ENCODE data around the gene SPATA20. TPM values are rescaled to one million over a fixed set of nuclear protein-coding genes. Genes with fewer than 3 reads are reported as not detected.
A peak's percentile ranks its signal among the peaks of the same experiment; 100 is the strongest.

The SPATA20 gene
- total RNA-seq, 4 donors from 2014 or later: 22.3 to 67.9 (median 29.1) TPM

DNA sequence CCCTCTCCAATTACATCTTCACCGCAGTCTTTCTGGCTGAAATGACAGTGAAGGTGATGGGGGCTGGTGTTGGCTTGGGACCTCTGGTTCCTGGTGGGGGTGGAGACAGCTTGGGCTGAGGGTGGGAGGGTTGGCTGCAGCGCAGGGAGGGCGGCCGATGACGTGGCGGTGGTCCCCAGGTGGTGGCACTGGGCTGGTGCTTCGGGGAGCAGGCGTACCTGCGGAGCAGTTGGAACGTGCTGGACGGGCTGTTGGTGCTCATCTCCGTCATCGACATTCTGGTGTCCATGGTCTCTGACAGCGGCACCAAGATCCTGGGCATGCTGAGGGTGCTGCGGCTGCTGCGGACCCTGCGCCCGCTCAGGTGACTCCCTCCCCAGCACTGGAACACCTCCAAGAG is 55.9 kb downstream of the SPATA20 start:
- ATAC-seq (no peak), DNase-seq (no peak)
- no peaks in the 10 kb centered on the region for H3K9me3 ChIP-seq
- peaks cover 8% of the 10 kb centered on the region in 2 donors for H3K4me1 ChIP-seq
- in situ Hi-C loops (cut with MboI; ENCODE audit: low sequenced_read_pairs in 4 of 4): no loop called here
- H3K27me3 ChIP-seq: peaks cover 0 to 8% (median 0%) of the 10 kb centered on the region in 3 donors
- no peak overlapping the region for H3K27ac ChIP-seq
- no peak for TF ChIP-seq POLR2A (IDR thresholded peaks at IDR 0.05)
- TF ChIP-seq, protein P1, sequence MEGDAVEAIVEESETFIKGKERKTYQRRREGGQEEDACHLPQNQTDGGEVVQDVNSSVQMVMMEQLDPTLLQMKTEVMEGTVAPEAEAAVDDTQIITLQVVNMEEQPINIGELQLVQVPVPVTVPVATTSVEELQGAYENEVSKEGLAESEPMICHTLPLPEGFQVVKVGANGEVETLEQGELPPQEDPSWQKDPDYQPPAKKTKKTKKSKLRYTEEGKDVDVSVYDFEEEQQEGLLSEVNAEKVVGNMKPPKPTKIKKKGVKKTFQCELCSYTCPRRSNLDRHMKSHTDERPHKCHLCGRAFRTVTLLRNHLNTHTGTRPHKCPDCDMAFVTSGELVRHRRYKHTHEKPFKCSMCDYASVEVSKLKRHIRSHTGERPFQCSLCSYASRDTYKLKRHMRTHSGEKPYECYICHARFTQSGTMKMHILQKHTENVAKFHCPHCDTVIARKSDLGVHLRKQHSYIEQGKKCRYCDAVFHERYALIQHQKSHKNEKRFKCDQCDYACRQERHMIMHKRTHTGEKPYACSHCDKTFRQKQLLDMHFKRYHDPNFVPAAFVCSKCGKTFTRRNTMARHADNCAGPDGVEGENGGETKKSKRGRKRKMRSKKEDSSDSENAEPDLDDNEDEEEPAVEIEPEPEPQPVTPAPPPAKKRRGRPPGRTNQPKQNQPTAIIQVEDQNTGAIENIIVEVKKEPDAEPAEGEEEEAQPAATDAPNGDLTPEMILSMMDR (IDR thresholded peaks at IDR 0.05 in 4 of 5, conservative IDR thresholded peaks at IDR 0.05 in 1 of 5): no peak
- intact Hi-C loops (cut with DNase I; ENCODE audit: low total_unique reads): no loop called here
- no peaks in the 10 kb centered on the region for H3K36me3 ChIP-seq
- no peak overlapping the region for H3K4me3 ChIP-seq

DNA sequence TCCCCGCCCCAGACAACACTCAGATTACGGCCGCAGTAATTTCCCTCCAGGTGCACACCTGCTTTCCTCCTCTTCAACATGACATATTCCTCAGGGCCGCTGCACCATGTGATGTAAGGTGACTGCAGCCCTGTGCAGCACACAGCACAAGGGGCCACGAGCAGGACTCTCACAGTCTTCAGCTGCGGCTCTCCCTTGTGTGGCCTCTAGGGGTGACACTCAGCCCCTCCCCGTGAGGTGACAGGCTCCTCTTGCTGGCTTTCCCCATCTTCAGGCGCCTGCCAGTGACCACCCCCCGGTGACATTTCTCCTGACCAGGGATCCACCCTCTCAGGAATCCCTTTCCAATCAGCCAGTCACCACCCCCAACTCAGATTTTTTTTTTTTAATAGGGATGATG is 56.4 kb downstream of the SPATA20 start:
- DNase-seq (no peak), ATAC-seq (no peak)
- Histone ChIP-seq H3K36me3 (no peaks in the 10 kb centered on the region), H3K4me3 (no peak overlapping the region), H3K9me3 (no peaks in the 10 kb centered on the region), H3K4me1 (peaks cover 8% of the 10 kb centered on the region in 2 donors), H3K27me3 (peaks cover 0 to 8% (median 0%) of the 10 kb centered on the region in 3 donors), H3K27ac (no peak overlapping the region)
- intact Hi-C loops (cut with DNase I; ENCODE audit: low total_unique reads) (no loop called here), in situ Hi-C loops (cut with MboI; ENCODE audit: low sequenced_read_pairs in 4 of 4) (no loop called here)
- TF ChIP-seq POLR2A (IDR thresholded peaks at IDR 0.05): no peak
- TF ChIP-seq, protein P1 (IDR thresholded peaks at IDR 0.05 in 4 of 5, conservative IDR thresholded peaks at IDR 0.05 in 1 of 5): no peak

DNA sequence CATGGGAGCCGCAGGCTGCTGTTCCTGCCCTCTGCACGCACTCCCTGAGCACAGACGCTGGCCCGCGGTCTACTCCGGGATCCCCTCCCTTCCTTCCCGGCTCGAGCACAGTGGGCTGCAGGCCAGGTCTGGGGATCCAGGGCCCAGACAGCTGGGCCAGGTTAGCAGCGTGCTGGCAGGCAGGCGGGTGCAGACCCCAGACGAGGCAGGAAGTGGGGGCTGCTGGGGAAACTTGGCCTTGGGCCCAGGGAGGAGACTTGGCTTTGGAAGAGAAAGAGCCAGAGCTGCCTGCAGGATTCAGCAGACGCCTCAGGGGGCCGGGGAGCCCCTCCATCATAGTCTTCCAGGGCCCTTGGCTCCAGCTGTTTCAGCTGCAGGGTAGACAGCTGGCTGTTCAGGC is 57.5 kb downstream of the SPATA20 start:
- DNase-seq (no peak), ATAC-seq (peak in 1 of 2 donors; percentile 31)
- Histone ChIP-seq H3K36me3 (no peaks in the 10 kb centered on the region), H3K4me3 (no peak overlapping the region), H3K9me3 (no peaks in the 10 kb centered on the region), H3K27ac (no peak overlapping the region), H3K27me3 (peaks cover 0 to 8% (median 0%) of the 10 kb centered on the region in 3 donors), H3K4me1 (peaks cover 8% of the 10 kb centered on the region in 2 donors)
- in situ Hi-C loops (cut with MboI; ENCODE audit: low sequenced_read_pairs in 4 of 4) (no loop called here), intact Hi-C loops (cut with DNase I; ENCODE audit: low total_unique reads) (no loop called here)
- no peak for TF ChIP-seq POLR2A (IDR thresholded peaks at IDR 0.05)
- TF ChIP-seq, protein P1 (IDR thresholded peaks at IDR 0.05 in 4 of 5, conservative IDR thresholded peaks at IDR 0.05 in 1 of 5): no peak

DNA sequence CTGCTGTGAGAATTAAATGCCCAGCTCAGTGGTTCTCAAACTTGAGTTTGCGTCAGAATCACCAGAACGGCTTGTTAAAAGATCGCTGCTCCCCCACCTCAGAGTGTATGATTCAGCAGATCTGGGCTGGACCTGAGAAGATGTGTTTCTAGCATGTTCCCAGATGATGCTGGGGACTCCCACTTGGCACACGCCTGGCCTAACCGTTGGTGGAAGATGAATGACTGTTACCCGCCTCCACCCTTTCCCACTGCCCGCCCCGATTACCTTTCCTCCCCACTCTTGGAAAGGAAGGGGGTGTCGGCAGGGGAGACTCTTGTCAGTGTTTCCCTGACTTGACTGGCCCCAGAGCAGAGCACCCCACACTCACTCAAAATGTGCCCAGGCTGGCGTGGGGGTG is 58.5 kb downstream of the SPATA20 start:
- Histone ChIP-seq H3K27ac (no peak overlapping the region), H3K9me3 (no peaks in the 10 kb centered on the region), H3K36me3 (no peaks in the 10 kb centered on the region), H3K4me3 (no peak overlapping the region), H3K4me1 (peaks cover 8% of the 10 kb centered on the region in 2 donors), H3K27me3 (peaks cover 0 to 8% (median 0%) of the 10 kb centered on the region in 3 donors)
- intact Hi-C loops (cut with DNase I; ENCODE audit: low total_unique reads): no loop called here
- DNase-seq (no peak), ATAC-seq (no peak)
- no peak for TF ChIP-seq POLR2A (IDR thresholded peaks at IDR 0.05)
- TF ChIP-seq, protein P1 (IDR thresholded peaks at IDR 0.05 in 4 of 5, conservative IDR thresholded peaks at IDR 0.05 in 1 of 5): no peak
- in situ Hi-C loops (cut with MboI; ENCODE audit: low sequenced_read_pairs in 4 of 4): no loop called here

Other genes with a start within 250 kb of the SPATA20 start
- gene XYLT2, start 201.0 kb upstream of the SPATA20 start, total RNA-seq: 10 to 100 TPM in 2 of 4 donors, 1 to 10 TPM in 2; 7.9 to 12.6 (median 9.8) TPM
- 100 to 1,000 TPM; 110 to 141 (median 134) TPM for gene MRPL27, start 174.0 kb upstream of the SPATA20 start, total RNA-seq
- under 1 TPM in 2 of 4 donors, not detected in 2; 0.82 to 0.95 TPM for gene EME1, start 173.9 kb upstream of the SPATA20 start, total RNA-seq
- gene LRRC59, start 149.7 kb upstream of the SPATA20 start, total RNA-seq: 10 to 100 TPM; 25.4 to 73.2 (median 55.8) TPM
- gene ACSF2, start 121.0 kb upstream of the SPATA20 start, total RNA-seq: 10 to 100 TPM in 3 of 4 donors, 1 to 10 TPM in 1; 8.7 to 61.4 (median 34.2) TPM
- 1 to 10 TPM in 2 of 4 donors, not detected in 2; 1.8 to 8.8 TPM for gene CHAD, start 78.3 kb upstream of the SPATA20 start, total RNA-seq
- 10 to 100 TPM; 27.1 to 67.4 (median 52.7) TPM for gene RSAD1, start 68.3 kb upstream of the SPATA20 start, total RNA-seq
- not detected for gene MYCBPAP, start 38.7 kb upstream of the SPATA20 start, total RNA-seq
- gene EPN3, start 14.4 kb upstream of the SPATA20 start, total RNA-seq: not detected
- gene CACNA1G, start 13.5 kb downstream of the SPATA20 start, total RNA-seq: under 1 TPM in 2 of 4 donors, not detected in 2; 0.09 to 0.10 TPM
- gene ABCC3, start 87.7 kb downstream of the SPATA20 start, total RNA-seq: 1 to 10 TPM in 1 of 4 donors, under 1 TPM in 3; 0.51 to 1.3 (median 0.76) TPM
- gene ANKRD40, start 160.7 kb downstream of the SPATA20 start, total RNA-seq: 100 to 1,000 TPM in 3 of 4 donors, 10 to 100 TPM in 1; 97.3 to 135 (median 112) TPM
- gene LUC7L3, start 172.4 kb downstream of the SPATA20 start, total RNA-seq: 10 to 100 TPM; 10.4 to 67.3 (median 25.7) TPM
- not detected for gene ANKRD40CL, start 220.3 kb downstream of the SPATA20 start, total RNA-seq